ENCODE measurements around the gene EPHB1.

DNA sequence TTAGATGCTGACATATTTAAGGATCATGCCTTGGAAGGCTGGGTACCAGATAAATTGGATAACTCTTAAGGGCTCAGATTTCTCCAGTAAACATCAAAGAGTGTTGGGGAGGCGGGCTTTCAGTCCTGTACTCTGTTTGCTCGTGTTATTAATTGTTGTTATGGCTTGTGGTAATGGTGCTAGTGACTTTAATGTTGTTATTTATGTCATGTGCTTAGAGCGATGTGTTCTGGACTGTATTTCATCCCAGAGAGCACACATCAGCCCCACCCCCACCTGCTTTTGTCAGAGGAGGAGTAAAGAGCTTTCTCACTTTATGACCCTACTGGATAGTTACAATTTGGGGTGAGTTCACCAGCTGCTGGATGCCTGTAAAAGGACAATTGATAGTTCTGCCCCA, 386.3 kb downstream of the EPHB1 start:
- TF ChIP-seq, protein P1, sequence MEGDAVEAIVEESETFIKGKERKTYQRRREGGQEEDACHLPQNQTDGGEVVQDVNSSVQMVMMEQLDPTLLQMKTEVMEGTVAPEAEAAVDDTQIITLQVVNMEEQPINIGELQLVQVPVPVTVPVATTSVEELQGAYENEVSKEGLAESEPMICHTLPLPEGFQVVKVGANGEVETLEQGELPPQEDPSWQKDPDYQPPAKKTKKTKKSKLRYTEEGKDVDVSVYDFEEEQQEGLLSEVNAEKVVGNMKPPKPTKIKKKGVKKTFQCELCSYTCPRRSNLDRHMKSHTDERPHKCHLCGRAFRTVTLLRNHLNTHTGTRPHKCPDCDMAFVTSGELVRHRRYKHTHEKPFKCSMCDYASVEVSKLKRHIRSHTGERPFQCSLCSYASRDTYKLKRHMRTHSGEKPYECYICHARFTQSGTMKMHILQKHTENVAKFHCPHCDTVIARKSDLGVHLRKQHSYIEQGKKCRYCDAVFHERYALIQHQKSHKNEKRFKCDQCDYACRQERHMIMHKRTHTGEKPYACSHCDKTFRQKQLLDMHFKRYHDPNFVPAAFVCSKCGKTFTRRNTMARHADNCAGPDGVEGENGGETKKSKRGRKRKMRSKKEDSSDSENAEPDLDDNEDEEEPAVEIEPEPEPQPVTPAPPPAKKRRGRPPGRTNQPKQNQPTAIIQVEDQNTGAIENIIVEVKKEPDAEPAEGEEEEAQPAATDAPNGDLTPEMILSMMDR (conservative IDR thresholded peaks at IDR 0.05) = no peak
- TF ChIP-seq ZFX (IDR thresholded peaks at IDR 0.05) = no peak

All from C4-2B (cell line).